HepG2 (cell line): ENCODE measurements around the gene GPS2. TPM values are rescaled to one million over a fixed set of nuclear protein-coding genes. Genes with fewer than 3 reads are reported as not detected.

Experiments used
- CBX2 ChIP-seq, 2 experiments: fragments of 200-600 bp in 1 of 2; sonication (generic); formaldehyde crosslinking in 1 of 2; IDR thresholded peaks; 2 replicates each; pipeline versions ENCODE4 v1.7.0 to v1.8.1; 2018 to 2022; ENCODE audit warnings: low read depth in 2 of 2, low read length in 1 of 2, mild to moderate bottlenecking in 1 of 2, missing genetic modification reagents in 1 of 2
- FLYWCH1 ChIP-seq: sonication (generic); formaldehyde crosslinking; IDR thresholded peaks from 2 replicates; pipeline ENCODE4 v1.8.1; 2023; ENCODE audit warnings: mild to moderate bottlenecking, missing genetic modification reagents
- GATA4 ChIP-seq: sonication (generic); IDR thresholded peaks from 2 replicates; pipeline ENCODE4 v1.6.1; 2016; ENCODE audit warnings: antibody characterized with exemption, low read depth, borderline replicate concordance
- NCOA5 ChIP-seq: sonication (generic); formaldehyde crosslinking; IDR thresholded peaks from 2 replicates; pipeline ENCODE4 v1.4.0; 2020; ENCODE audit warnings: missing genetic modification reagents
- POGZ ChIP-seq: sonication (generic); formaldehyde crosslinking; IDR thresholded peaks from 2 replicates; pipeline ENCODE4 v1.4.0; 2020; ENCODE audit warnings: mild to moderate bottlenecking, missing genetic modification reagents
- RAD51 ChIP-seq: fragments of 450-650 bp; IDR thresholded peaks from 2 replicates; pipeline ENCODE4 v1.6.1; 2016; ENCODE audit warnings: borderline replicate concordance
- RFX1 ChIP-seq: fragments of 450-650 bp; IDR thresholded peaks from 2 replicates; pipeline ENCODE4 v1.6.1; 2017
- SALL2 ChIP-seq: sonication (generic); formaldehyde crosslinking; IDR thresholded peaks from 2 replicates; pipeline ENCODE4 v1.8.1; 2023; ENCODE audit warnings: mild to moderate bottlenecking, missing genetic modification reagents, inconsistent platforms
- ZBTB38 ChIP-seq: sonication (generic); formaldehyde crosslinking; IDR thresholded peaks from 2 replicates; pipeline ENCODE4 v1.5.1; 2020; ENCODE audit warnings: mild to moderate bottlenecking, missing genetic modification reagents
- ZBTB46 ChIP-seq: sonication (generic); formaldehyde crosslinking; IDR thresholded peaks from 2 replicates; pipeline ENCODE4 v1.4.0; 2020; ENCODE audit warnings: mild to moderate bottlenecking, missing genetic modification reagents, borderline replicate concordance
- ZFAT ChIP-seq: sonication (generic); formaldehyde crosslinking; conservative IDR thresholded peaks from 2 replicates; pipeline ENCODE4 v1.8.1; 2023; ENCODE audit warnings: missing genetic modification reagents, inconsistent platforms
- ZFP82 ChIP-seq: sonication (generic); formaldehyde crosslinking; IDR thresholded peaks from 2 replicates; pipeline ENCODE4 v1.5.1; 2020; ENCODE audit warnings: mild to moderate bottlenecking, missing genetic modification reagents, borderline replicate concordance
- ZNF101 ChIP-seq: sonication (generic); formaldehyde crosslinking; IDR thresholded peaks from 2 replicates; pipeline ENCODE4 v1.4.0; 2020; ENCODE audit warnings: mild to moderate bottlenecking, low read depth, missing genetic modification reagents, borderline replicate concordance
- ZNF253 ChIP-seq: sonication (generic); formaldehyde crosslinking; IDR thresholded peaks from 2 replicates; pipeline ENCODE4 v1.8.0; 2022; ENCODE audit warnings: mild to moderate bottlenecking, missing genetic modification reagents, borderline replicate concordance
- ZNF660 ChIP-seq: sonication (generic); formaldehyde crosslinking; IDR thresholded peaks from 2 replicates; pipeline ENCODE4 v1.5.1; 2020; ENCODE audit warnings: mild to moderate bottlenecking, low read depth, missing genetic modification reagents, borderline replicate concordance
- ZNF816 ChIP-seq: sonication (generic); formaldehyde crosslinking; IDR thresholded peaks from 2 replicates; pipeline ENCODE4 v1.8.0; 2022; ENCODE audit warnings: missing genetic modification reagents, mild to moderate bottlenecking, borderline replicate concordance
- polyA plus RNA-seq, 8 experiments: library from polyadenylated mRNA; depleted of rRNA in 3 of 8; stranded (reverse) in 7 of 8; unstranded in 1 of 8; fragments of >200 nt; fragmentation: Illumina TruSeq in 4 of 8; extraction: Trizol in 4 of 8; gene quantifications; 2 replicates each; pipeline versions ENCODE4 v1.2.1 to v1.2.3, GENCODE V29; 2011 to 2016; ENCODE audit warnings: low read depth in 4 of 8, missing spikeins in 1 of 8, mixed read lengths in 1 of 8; ENCODE audit not compliant: insufficient read depth in 1 of 8
- total RNA-seq, 5 experiments: library from RNA; depleted of rRNA; stranded (reverse); fragments of >200 nt; fragmentation: Illumina TruSeq; extraction: Trizol; gene quantifications; 2 replicates each; pipeline ENCODE4 v1.2.3, GENCODE V29; 2016; ENCODE audit warnings: low read depth in 1 of 5
- TF ChIP-seq, protein P1 (sequence below): sonication (generic); formaldehyde crosslinking; conservative IDR thresholded peaks from 2 replicates; pipeline ENCODE4 v1.4.0; 2020; ENCODE audit warnings: missing genetic modification reagents
- TF ChIP-seq, protein P2 (sequence below): sonication (generic); formaldehyde crosslinking; IDR thresholded peaks from 2 replicates; pipeline ENCODE4 v1.5.0; 2020; ENCODE audit warnings: missing genetic modification reagents
- TF ChIP-seq, protein P3 (sequence below): sonication (generic); formaldehyde crosslinking; IDR thresholded peaks from 2 replicates; pipeline ENCODE4 v1.4.0; 2020; ENCODE audit warnings: missing genetic modification reagents
- TF ChIP-seq, protein P4 (sequence below): sonication (generic); formaldehyde crosslinking; IDR thresholded peaks from 2 replicates; pipeline ENCODE4 v1.8.1; 2023; ENCODE audit warnings: mild to moderate bottlenecking, inconsistent platforms, moderate library complexity, missing genetic modification reagents, borderline replicate concordance

GPS2 gene
- total and polyA plus RNA-seq, 2 of the 13 experiments (the other 11 are each of a cell fraction or from before 2014, with no cell fraction given), result 58.0 to 59.4 TPM

DNA sequence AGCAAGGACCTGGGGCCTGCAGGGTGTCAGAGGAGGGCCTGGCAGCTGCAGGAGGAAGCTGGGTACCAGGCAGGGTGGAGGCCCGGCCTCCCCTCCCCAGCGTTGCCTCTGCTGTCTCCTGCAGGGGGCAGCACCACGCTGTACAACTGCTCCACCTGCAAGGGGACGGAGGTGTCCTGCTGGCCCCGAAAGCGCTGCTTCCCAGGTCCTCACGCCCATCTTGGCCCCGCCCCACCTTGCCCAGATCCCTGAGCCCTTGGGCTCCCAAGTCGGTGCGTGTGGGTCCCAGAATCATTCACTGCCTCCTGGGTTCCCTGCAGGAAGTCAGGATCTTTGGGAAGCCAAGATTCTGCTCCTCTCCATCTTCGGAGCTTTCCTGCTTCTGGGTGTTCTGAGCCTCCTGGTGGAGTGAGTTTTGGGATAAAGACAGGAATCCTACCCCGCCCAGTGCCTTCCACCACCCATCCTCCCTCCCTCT, 41.0 kb upstream of the GPS2 start (continued):
- TF ChIP-seq, protein P1, sequence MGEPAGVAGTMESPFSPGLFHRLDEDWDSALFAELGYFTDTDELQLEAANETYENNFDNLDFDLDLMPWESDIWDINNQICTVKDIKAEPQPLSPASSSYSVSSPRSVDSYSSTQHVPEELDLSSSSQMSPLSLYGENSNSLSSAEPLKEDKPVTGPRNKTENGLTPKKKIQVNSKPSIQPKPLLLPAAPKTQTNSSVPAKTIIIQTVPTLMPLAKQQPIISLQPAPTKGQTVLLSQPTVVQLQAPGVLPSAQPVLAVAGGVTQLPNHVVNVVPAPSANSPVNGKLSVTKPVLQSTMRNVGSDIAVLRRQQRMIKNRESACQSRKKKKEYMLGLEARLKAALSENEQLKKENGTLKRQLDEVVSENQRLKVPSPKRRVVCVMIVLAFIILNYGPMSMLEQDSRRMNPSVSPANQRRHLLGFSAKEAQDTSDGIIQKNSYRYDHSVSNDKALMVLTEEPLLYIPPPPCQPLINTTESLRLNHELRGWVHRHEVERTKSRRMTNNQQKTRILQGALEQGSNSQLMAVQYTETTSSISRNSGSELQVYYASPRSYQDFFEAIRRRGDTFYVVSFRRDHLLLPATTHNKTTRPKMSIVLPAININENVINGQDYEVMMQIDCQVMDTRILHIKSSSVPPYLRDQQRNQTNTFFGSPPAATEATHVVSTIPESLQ, result no peak
- TF ChIP-seq, protein P2, sequence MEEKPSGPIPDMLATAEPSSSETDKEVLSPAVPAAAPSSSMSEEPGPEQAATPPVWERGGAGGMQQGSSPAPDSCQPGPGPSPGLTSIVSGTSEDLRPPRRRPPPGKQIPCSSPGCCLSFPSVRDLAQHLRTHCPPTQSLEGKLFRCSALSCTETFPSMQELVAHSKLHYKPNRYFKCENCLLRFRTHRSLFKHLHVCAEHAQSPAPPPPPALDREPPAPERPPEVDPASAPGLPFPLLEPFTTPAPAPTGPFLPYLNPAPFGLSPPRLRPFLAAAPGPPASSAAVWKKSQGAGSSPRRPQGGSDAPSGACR (CRISPR knock-in tag), result no peak
- no peak for TF ChIP-seq ZNF660 (CRISPR knock-in tag)
- TF ChIP-seq, protein P3, sequence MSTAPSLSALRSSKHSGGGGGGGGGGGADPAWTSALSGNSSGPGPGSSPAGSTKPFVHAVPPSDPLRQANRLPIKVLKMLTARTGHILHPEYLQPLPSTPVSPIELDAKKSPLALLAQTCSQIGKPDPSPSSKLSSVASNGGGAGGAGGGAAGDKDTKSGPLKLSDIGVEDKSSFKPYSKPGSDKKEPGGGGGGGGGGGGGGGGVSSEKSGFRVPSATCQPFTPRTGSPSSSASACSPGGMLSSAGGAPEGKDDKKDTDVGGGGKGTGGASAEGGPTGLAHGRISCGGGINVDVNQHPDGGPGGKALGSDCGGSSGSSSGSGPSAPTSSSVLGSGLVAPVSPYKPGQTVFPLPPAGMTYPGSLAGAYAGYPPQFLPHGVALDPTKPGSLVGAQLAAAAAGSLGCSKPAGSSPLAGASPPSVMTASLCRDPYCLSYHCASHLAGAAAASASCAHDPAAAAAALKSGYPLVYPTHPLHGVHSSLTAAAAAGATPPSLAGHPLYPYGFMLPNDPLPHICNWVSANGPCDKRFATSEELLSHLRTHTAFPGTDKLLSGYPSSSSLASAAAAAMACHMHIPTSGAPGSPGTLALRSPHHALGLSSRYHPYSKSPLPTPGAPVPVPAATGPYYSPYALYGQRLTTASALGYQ (CRISPR knock-in tag), result no peak
- 0 out of 2 replicates have a peak, but pooled peaks have one; percentile 18 for TF ChIP-seq POGZ (CRISPR knock-in tag)
- no peak for TF ChIP-seq ZNF816 (CRISPR knock-in tag)
- TF ChIP-seq NCOA5 (CRISPR knock-in tag), result no peak
- TF ChIP-seq ZBTB46 (CRISPR knock-in tag), result no peak
- TF ChIP-seq ZFAT, result no peak
- TF ChIP-seq RFX1, result no peak
- TF ChIP-seq, protein P4, sequence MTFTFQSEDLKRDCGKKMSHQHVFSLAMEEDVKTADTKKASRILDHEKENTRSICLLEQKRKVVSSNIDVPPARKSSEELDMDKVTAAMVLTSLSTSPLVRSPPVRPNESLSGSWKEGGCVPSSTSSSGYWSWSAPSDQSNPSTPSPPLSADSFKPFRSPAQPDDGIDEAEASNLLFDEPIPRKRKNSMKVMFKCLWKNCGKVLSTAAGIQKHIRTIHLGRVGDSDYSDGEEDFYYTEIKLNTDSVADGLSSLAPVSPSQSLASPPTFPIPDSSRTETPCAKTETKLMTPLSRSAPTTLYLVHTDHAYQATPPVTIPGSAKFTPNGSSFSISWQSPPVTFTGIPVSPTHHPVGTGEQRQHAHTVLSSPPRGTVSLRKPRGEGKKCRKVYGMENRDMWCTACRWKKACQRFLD, result no peak
- no peak for TF ChIP-seq FLYWCH1 (CRISPR knock-in tag)
- no peak for TF ChIP-seq CBX2 (IDR thresholded peaks at IDR 0.05; ENCODE audit: low read depth, low read length)
- no peak for TF ChIP-seq CBX2 (CRISPR knock-in tag; IDR thresholded peaks at IDR 0.05; ENCODE audit: low read depth)
- TF ChIP-seq RAD51, result no peak
- TF ChIP-seq ZNF101 (CRISPR knock-in tag), result no peak
- no peak for TF ChIP-seq ZNF253
- peak; percentile 74 for TF ChIP-seq ZBTB38 (CRISPR knock-in tag)
- TF ChIP-seq SALL2 (CRISPR knock-in tag), result no peak
- TF ChIP-seq GATA4, result no peak
- no peak for TF ChIP-seq ZFP82 (CRISPR knock-in tag)
